Ureter (tissue), 1 donor: ENCODE results near the gene KDELR1. TPM values are rescaled to one million over a fixed set of nuclear protein-coding genes. Genes with fewer than 3 reads are reported as not detected.
"Not testable (repeated sequence)": the region's sequence is repeated elsewhere in the genome, so short reads cannot be mapped to it uniquely, and the experiment has no call there.

Source experiments
- DNase-seq: peaks from one replicate; pipeline ENCODE4 v3.0.0-alpha.2; 2020; ENCODE audit warnings: low spot score
- total RNA-seq: library from RNA; stranded (reverse); gene quantifications from one replicate; pipeline ENCODE4 v1.2.4, GENCODE V29; 2023
- donor health status: DM: yes; HTN: yes; CAD: no.

KDELR1 gene
- total RNA-seq, 1 donor from 2014 or later: 146 TPM

DNA sequence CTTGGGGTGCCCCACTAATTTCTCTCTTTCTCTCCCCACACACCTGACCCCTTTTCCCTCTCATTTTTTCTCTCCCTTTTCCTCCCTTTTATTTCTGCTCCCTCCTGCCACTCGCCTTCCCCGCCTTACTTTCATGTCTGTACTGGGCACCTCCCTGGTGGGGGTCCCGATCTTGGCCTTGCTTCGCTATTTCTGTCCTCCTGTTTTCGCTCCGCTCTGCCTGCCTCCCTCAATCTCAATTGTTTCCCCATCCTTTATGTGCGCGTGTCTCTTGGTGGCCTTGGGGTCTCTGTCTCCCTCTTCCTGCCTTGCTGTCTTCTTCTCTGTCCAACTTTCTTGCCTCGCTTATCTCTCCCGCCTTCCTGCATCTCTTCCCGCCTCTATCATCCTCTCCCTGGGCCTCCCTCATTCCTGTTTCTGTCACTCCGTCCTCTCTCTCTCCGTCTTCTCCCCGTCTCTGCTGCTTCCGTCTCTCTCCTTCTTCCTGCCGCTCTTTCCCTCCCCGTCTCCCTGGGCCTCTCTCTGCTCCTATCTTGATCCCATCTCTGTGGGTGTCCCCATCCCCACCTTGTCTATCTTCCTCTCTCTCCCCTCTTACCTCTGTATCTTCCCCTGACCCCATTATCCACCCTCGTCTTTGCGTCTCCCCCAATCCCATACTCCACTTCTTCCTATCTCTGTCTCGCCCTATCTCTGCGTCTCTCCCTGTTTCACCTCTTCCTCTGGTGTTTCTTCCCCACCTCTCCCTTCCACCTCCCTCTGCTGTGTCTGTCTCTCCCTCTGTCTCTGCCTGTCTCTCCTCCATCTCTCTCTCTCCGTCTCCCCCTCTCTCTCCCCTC, 6.1 kb upstream of the KDELR1 start:
- DNase-seq: no peak

- no peak for DNase-seq
Measured at GRCh38 chr19:48396824-48397176, 5.4 kb upstream of the KDELR1 start.

DNA sequence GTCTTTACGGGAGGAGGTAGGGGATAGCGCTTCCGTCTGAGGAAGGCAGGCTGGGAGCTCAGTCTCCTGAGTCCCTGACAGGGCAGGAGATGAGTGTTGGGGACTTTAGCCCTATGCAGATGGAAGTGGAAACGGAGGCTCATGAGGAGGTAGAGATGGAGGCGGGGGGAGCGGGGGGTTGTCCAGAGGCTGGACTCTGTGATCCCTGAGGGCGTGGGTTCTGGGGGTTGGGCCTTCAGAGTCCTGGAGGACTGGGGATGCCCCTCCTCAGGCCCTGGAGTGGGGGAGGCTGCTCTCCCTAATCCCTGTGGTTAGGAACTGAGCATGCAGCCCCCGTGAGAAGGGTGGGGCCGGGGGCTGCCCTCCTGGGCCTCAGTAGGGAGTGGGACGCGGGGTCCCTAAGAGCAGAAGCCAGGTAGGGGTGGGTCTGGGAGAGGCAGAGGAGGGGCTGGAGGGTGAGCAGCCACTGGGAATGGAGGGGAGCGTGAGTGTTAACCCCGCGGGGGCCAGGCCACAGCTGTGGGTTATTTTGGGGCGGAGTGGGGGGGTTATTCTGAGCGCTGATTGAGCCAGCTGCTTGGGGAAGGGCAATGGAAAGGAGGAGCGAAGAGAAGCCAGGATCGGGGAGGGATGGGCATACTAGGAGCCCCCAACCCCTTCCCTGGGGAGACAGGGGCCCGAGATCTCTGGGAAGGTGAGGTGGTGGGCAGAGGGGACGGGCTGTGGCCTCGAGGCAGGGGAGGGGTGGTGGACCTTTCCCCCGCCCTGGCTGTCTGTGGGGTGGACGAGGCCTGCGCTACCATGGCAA, 4.9 kb upstream of the KDELR1 start:
- DNase-seq: no peak

- DNase-seq: no peak
Measured at GRCh38 chr19:48395499-48395898, 4.1 kb upstream of the KDELR1 start.

DNA sequence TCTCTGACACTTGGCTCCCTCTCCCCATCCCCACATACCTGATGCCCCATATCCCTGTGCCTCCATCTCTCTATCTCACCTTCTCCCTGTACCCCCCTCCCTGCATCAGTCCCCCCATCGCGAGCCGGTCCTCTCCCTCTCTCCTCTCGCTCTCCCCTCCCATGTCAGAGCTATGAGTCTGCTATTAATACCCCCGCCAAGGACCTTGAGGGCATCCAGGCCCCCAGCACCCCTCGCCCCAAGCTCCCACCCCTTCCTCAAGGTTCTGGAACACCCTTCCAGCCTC, 3.8 kb upstream of the KDELR1 start:
- no peak for DNase-seq

DNA sequence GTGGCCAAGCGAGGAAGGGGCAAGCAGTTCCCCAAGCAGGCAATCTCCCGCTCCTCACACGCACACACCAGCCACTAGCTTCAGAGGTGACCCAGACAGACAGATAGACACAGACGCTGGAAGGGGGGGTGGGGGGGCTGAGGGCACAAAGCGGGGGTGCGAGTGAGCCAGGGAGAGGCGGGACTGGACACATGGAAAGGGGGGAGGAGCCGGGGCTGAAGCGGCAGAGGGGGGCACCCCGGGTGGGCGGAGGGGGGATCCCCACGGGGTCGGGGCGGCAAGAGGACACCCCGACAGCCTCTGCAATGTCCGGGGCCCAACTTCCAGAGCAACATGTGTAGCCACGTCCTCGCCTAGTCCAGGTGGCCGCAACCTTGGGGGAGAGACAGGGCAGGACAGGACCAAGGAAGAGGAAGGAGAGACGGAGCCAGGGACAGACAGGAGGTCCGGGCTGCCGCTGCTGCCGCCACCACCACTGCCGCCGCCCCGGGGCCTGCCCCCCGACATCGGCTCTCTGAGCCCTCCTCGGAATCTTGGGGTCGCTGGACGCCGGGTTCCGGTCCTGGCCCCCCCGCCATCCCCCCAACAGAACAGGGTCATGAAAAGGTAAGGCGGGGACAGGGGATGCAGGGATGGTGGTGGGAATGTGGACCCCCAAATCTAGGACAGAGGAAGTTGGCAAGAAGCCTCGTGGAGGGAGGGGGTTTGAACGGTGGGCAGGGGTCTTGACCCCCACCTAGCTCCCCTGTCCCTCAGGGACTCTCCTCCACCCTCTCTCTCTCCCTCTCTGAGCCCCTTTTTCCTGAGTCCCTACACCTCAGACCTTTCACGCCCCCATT, 3.2 kb upstream of the KDELR1 start:
- no peak for DNase-seq

- no peak for DNase-seq
Measured at GRCh38 chr19:48393559-48394330, 2.4 kb upstream of the KDELR1 start, which contains the start of gene GRIN2D. GRIN2D (plus strand) TSS chr19:48393668; CDS start chr19:48398393, 4,725 bp downstream.

DNA sequence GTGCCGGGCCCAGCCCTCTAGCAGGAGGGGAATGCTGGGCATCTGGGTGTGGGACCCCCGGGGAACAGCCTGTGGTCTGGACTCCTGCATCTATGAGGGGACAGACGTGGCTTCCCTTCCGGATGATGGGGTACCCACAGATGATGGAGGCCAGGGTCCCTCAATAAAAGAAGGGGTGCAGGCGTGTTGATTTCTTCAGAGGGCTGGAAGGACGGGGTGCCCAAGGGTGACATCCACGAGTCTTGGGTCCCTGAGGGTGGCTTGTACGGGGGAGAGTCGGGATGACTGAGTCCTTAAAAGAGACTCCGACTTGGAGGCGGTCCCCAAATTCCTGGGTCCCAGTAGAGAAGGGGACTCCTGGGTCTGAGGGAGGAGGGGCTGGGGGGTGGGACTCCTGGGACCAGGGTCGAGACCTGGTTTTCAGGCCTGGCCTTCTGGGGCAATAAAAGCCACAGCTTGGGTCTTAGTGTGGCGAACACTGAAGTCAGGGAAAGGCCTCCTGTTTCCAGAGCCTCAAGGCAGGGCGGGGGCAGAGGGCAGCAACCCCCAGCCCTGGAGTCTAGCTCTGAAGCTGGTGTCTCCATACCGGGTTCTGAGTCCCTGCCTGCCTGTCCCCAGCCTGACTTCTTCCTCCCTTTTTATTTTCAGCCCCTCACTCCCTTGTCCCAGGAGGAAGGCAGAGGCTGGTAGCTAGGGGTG, 1.7 kb upstream of the KDELR1 start:
- no peak for DNase-seq

DNA sequence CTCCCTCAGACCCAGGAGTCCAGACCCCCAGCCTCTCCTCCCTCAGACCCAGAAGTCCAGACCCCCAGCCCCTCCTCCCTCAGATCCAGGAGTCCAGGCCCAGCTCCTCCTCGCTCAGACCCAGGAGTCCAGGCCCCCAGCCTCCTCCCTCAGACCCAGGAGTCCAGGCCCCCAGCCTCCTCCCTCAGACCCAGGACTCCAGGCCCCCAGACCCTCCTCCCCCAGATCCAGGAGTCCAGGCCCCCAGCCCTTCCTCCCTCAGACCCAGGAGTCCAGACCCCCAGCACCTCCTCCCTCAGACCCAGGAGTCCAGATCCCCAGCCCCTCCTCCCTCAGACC, 624 bp upstream of the KDELR1 start:
- not testable (repeated sequence) for DNase-seq

DNA sequence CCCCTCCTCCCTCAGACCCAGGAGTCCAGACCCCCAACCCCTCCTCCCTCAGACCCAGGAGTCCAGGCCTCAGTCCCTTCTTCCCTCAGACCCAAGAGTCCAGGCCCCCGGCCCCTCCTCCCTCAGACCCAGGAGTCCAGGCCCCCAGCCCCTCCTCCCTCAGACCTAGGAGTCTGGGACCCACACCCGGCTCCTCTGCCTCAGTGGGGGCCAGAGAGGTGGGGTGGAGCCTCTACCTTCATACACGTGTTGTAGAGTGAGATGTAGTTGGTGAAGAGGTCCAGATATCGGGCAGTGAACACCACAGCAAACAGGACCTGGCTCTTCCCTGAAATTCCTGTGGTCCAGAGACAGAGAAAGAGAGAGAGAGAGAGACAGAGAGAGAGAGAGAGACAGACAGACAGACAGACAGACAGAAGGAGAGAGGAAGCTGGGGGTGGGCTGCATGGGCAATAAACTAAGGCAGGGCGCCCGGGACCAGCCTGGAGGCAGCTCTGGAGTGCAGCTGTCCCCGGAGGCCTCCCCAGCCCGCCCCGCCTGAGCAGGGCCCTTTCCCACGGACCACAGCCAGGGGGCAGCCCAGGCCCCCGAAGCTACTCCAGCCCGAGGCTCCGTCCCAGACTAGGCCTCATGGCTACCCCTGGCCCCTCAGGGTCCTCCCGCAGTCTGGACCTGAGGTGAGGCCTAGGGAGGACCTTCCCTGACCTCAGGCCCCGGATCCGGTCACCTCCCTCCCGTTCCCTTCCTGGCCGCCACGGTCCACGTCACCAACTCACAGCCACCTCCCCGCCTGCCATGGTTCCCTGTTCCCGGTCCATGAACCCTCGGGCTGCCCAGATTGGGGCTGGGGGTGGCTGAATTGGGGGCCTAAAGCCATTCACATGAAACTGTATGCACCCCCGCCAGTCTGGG, 907 bp downstream of the KDELR1 start:
- no peak for DNase-seq

DNA sequence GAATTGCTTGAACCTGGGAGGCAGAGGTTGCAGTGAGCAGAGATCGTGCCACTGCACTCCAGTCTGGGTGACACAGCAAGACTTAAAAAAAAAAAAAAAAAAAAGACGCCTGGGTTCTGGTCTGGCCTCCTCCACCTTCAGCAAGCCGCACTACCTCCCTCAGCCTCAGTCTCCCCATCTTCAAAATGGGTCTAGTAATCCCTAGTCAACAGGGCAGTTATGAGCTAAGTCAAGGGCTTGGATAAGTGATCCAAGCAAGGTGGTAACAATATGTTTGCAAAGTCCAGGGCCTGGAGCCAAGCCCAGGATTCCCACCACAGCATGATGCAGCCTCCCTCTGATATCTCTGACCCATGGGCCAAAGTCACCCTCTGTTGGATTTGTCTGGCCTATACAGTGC, 4.4 kb downstream of the KDELR1 start:
- no peak for DNase-seq

DNA sequence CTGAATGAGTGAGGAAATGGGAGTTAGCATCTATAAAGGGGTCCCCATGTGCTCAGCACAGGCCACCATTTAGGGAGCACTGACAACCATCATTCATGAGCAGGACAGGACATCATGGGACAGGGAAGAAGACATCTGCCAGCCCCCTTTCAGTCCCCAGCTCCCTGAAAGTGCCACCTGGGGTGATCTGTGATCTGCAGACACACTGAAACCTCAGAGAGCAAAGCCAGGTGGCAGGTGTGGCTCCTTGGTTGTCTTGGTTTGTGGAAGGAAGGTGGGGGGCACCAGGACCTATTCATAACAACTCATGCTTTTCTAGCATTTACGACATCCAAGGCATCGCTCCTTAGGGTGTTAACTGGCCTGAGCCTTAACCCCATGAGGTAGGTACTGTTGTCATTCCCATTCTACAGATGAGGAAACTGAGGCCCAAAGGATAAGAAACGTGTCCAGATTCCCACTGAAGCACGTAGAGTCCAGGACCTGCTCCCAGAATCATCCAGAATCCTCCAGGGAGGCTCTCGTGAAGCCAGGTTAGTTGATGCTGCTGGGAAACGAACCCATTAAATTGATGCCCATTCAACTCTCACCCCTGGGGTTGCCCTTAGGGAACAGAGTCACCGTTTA, 5.8 kb downstream of the KDELR1 start:
- DNase-seq: no peak

DNA sequence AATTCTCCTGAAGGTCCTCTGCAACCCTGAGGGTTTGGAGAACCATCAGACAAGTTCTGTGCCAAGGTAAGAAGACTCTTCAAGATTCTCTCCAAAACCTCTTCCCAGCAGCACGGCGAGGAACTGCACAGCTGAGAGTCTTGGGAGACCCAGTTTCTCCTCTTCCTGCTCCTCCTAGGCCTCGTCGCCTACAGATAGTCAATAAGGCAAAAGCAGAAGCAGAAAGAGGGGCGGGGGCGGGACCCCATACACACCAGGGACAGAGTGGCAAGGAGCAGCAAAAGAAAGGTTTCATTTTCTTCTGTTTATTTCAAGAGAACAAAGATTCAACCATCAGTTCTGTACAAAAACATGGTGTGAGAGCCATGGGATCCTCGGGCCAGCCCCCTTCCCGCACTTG, 9.1 kb downstream of the KDELR1 start:
- DNase-seq: no peak

GRCh38 chr19:48381178-48381950, 10.0 kb downstream of the KDELR1 start:
- no peak for DNase-seq

DNA sequence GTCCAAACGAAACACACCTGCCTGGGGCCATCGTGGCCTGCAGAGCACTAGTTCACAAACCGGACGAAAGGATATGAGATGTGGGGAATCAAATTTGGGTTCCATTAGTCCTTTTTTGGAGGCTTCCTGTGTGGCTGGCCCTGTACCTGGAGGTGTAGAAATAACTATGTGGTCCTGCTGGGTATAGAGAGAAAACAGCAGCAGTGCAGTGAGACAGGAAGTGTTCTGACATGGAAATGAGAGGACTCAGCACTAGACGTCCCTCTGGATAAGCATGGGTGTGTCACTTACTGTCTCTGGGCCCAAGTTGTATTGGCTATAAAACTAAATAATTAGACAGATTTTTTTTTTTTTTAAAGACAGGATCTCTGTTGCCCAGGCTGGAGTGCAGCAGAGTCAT, 12.3 kb downstream of the KDELR1 start:
- no peak for DNase-seq

GRCh38 chr19:48378194-48378570, 13.2 kb downstream of the KDELR1 start:
- DNase-seq: no peak

DNA sequence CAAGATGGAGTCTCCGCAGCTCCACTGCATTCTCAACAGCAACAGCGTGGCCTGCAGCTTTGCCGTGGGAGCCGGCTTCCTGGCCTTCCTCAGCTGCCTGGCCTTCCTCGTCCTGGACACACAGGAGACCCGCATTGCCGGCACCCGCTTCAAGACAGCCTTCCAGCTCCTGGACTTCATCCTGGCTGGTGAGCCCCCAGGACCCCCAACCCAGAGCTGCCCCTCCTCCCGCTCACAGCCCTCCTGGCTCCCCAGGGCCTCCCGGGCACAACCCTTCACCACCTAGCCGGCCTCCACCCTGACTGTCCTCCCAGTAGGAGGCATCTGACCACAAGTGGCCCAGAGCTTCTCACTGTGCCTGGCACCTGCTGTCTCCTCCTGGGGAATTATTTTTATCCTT, 17.8 kb downstream of the KDELR1 start:
- DNase-seq: no peak

- DNase-seq: no peak
Measured at GRCh38 chr19:48372904-48373303, 18.4 kb downstream of the KDELR1 start.

GRCh38 chr19:48371771-48372170, 19.6 kb downstream of the KDELR1 start:
- DNase-seq: not testable (repeated sequence)
